Globus pallidus (tissue), 1 donor: Measurements from ENCODE around the gene ZNF710.
"Not testable (repeated sequence)": the region's sequence is repeated elsewhere in the genome, so short reads cannot be mapped to it uniquely, and the experiment has no call there.

Experiments
- DNase-seq: peaks from one replicate; pipeline ENCODE4 v3.0.0-alpha.2; 2015; ENCODE audit warnings: low spot score

ZNF710 gene

DNA sequence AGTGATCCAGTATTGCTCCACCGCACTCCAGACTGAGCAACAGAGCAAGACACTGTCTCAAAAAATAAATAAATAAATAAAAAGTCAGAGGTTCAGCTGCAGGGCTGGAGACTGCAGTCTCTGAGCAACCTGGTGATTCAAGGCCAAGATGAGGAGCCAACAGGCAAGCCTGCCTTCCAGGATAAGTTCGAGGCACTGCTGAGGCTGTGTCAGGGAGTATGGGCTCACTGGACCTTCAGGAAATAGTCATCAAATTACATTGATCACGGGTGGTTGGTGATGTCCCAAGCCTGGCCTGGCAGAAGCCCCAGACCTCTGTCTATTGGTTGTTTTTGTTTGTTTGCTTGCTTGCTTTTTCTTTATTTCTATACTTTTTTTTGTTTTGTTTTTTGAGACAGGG is 59.7 kb downstream of the ZNF710 start:
- DNase-seq = no peak

DNA sequence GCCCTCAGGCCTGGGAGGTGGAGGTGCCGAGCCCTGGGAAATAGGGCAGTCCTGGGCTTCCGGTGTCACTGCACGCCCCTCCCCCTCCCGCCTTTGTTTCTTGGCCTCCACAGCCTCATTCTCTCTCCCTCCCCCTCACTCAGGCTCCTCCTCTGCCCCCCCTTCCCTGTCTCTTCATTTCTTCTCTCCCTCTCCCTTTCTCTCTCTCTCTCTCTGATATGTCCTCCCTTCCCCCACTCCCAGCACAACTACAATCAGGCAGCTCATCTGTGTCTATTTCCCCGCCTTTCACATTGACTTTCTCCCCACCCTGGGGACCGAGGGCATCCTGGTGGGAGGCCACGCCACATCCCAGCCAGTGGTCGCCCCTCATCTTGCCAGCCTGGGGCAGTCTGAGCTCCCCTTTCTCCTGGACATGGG is 60.9 kb downstream of the ZNF710 start:
- peak; percentile 54 for DNase-seq

DNA sequence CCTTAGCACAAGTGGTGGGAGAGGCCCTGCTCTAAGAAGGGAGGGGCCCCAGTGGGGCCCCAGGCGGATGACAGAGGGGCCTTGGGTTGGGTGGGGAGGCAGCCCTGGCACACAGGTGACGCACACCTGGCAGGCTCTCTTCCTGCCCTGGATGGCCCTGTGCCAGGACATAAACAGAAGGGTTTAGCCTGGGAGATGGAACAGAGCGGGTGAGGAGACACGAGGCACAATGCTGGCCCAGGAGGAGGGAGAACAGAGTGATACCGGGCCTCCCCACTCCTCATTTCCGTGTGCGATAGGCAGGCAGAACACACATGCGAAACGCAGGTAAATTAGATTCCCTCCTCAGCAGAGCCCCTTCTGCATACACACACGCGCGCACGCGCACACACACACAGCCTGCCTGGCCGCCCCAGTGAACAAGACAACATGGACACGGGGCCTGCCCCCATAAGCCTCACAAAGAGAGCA is 61.4 kb downstream of the ZNF710 start:
- DNase-seq = no peak

DNA sequence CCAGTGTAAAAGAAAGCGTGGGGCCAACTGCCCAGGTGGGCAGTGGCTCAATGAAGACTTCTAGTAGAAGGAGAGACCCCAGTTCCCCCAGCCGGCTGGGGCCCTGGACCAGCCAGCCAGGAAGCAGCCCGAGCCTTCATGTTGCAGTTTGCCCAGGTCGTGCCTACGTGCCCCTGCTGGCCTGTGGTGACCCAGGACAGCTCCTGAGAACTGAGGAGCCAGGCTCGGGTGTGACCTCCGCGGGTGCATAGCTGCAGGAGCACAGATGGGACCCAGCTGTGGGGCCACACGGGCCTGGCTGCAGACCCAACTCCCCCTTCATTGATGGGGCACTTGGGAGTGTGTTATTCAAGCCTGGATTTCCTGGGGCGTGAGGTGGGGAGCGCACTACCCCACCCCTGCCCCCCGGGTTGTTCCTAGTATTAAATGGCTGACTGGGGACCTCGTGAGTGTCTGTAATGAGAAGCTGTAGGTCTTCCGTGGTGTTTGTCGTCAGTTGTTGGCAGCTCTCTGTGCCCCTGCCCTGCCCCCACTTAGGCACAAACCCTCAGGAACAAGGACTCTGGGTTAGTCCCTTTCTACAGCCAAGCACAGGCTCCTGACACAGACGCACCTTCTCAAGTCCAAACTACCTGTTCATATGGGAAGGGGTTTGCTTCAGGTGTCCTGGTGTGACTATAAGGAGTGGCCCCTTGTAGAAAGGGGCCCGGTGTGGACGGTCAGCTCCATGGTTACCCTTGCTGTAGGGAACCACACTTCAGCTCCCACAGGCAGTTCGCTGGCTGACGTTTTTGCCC is 62.0 kb downstream of the ZNF710 start:
- no peak for DNase-seq

DNA sequence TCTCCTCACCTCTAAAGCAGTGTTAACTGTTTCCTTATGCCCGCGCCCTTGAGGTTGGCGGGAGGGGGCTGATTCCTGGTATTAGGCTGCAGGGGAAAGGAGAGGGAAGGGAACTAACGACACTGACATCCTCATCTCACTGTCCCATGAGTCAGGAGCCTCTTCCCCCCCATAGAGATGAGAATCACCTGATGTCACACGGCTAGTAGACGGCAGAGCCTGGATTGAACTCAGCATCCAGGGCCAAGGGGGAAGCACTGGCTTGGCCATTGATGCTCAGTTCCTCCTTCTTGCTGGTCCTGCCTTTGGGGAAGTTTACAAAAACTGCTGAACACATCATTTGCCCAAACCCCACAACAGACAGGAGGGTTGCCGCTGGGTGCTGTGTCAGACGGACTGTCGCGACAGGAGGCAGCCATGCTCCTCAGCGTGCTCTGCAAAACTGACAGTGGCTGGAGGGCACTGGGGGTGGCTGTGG is 62.7 kb downstream of the ZNF710 start:
- peak; percentile 69 for DNase-seq

DNA sequence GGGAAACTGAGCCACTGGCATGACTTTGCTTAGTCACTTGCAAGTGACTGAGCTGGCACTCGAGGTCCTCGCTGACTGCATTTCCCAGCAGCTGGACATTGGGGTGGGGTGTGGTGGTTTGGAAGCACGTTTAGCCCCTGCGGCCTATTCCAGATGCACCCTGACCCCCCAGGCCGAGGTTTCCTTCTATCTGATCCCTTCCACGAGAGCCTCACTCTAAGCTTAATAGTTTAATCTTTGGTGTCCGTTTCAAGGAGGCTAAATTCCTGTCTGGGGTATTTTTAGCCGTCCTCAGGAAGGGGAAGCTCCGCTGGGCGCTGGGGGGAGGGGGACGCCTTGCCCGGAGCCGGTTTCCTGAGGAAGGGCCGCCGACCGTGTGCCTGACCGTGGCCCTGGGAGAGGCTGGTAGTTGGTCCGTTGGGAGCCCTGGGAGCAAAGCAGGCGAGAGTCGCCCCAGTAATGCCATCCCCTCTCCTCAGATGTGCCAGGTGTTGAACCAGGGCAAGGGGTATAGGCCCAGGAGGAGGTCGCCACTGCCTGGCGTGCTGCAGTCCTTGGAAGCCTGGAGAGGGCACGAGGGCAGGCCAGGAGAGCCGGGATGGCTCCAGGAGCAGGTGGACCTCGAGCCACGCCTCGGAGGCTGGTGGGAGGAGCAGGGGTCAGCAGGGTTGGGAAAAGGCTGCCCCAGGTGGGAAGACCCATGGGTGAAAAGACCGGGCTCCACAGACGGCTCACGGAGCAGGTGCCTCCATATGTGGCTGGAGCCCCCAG is 64.0 kb downstream of the ZNF710 start:
- no peak for DNase-seq

DNA sequence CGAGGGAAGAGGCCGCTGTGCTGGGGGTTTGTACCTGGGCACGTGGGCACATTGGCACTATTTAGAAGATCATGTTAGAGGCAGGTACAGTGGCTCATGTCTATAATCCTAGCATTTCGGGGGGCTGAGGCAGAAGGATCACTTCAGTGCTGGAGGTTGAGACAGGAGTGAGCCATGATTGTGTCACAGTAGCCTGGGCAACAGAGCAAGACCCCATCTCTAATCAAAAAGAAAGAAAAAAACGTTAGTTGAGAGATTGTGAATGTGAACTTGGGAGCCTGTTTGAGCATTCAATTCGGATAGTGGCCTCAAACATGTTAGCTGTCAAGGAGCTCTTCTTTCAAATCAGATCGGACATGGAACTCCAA is 64.5 kb downstream of the ZNF710 start:
- DNase-seq = no peak

DNA sequence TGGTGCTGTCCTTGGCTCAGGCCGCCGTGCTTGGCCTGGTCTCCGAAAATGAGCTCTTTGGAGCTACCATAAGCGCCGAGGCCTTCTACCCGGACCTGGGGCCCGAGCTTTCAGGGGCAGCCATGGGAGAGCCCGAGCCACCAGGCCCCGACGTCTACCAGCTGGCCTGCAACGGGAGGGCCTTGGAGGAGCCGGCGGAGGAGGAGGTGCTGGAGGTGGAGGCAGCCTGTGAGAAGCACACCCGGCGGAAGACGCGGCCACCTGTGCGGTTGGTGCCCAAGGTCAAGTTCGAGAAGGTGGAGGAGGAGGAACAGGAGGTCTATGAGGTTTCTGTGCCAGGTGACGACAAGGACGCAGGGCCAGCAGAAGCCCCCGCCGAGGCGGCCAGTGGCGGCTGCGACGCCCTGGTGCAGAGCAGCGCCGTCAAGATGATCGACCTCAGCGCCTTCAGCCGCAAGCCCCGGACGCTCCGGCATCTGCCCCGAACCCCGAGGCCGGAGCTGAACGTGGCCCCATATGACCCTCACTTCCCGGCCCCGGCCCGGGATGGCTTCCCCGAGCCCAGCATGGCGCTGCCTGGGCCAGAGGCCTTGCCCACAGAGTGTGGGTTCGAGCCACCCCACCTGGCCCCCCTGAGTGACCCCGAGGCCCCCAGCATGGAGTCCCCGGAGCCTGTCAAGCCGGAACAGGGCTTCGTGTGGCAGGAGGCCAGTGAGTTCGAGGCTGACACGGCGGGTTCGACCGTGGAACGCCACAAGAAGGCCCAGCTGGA is 66.2 kb downstream of the ZNF710 start:
- no peak for DNase-seq

DNA sequence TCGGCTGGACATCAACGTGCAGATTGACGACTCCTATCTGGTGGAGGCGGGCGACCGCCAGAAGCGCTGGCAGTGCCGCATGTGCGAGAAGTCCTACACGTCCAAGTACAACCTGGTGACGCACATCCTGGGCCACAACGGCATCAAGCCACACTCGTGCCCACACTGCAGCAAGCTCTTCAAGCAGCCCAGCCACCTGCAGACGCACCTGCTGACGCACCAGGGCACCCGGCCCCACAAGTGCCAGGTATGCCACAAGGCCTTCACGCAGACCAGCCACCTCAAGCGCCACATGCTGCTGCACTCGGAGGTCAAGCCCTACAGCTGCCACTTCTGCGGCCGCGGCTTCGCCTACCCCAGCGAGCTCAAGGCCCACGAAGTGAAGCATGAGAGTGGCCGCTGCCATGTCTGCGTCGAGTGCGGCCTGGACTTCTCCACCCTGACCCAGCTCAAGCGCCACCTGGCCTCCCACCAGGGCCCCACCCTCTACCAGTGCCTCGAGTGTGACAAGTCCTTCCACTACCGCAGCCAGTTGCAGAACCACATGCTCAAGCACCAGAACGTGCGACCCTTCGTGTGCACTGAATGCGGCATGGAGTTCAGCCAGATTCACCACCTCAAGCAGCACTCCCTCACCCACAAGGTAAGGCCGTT is 67.0 kb downstream of the ZNF710 start:
- no peak for DNase-seq

DNA sequence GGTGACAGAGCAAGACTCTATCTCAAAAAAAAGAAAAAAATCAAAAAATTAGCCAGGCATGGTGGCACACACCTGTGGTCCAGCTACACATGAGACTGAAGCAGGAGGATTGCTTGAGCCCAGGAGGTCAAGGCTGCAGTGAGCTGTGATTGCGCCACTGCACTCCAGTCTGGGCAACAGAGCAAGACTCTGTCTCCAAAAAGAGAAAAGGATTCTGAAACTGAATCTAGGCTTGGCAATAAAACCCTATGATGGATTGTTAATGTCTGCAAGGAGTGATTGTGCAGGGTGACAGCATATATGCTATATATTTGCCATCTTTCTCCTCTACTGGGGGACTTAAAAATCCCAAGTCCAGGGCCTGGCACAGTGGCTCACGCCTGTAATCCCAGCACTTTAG is 69.5 kb downstream of the ZNF710 start:
- not testable (repeated sequence) for DNase-seq

DNA sequence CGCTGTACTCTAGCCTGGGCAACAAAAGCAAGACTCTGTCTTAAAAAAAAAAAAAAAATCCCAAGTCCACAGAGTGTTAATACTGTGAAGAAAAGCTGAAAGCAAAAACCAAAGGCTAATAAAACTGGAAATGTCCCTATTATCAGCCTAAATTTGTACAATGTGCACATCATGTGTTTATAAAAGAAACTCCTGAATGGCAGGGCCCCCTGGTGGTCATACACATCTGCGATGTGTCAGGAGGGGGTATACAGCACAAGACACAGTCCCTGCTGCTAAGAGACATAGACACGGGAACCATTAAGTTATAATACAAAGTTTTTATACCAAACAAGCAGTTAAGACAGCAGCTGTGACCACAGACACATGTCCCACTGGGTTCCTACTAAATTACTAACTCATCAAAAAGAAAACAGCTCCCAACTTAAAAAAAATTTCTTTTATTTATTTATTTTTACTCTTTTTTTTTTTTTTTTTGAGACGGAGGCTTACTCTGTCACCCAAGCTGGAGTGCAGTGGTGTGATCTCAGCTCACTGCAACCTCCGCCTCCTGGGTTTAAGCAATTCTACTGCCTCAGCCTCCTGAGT is 70.2 kb downstream of the ZNF710 start:
- peak; percentile 81 for DNase-seq

DNA sequence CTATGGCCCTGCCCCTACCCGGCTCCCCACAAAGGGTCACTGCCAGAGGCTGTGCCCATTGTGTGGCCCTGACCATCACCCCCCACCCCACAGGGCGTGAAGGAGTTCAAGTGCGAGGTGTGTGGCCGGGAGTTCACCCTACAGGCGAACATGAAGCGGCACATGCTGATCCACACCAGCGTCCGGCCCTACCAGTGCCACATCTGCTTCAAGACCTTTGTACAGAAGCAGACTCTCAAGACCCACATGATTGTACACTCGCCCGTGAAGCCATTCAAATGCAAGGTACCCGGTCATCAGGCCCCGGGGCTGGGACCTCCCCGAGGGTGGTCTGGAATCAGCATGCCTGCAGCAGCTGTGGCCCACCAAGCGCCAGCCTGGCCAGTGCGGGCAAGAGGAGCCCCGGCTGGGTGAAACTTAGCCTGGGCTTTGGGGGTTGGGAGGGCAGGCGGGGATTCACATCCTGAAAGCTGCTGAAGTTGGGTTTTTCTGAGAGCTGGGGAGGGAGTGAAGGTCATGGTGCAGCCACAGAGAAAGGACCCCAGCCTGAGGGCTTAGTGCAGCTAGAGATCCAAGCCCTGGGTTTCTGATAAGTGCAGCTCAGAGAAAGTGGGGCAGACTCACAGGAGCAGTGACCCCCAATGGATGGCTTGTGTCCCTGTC is 72.0 kb downstream of the ZNF710 start:
- DNase-seq = no peak

DNA sequence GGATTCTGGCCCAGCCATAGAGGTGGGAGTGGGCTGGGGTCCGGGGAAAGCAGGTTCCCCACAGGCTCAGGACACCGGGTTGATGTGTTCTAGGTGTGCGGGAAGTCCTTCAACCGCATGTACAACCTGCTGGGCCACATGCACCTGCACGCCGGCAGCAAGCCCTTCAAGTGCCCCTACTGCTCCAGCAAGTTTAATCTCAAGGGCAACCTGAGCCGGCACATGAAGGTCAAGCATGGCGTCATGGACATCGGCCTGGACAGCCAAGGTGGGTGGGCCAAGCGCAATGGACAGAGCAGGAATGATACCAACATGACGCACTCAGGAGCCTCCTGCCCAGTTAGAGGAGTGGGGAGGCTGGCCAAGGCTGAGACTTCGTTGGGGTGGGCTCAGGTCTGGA is 72.9 kb downstream of the ZNF710 start:
- no peak for DNase-seq

DNA sequence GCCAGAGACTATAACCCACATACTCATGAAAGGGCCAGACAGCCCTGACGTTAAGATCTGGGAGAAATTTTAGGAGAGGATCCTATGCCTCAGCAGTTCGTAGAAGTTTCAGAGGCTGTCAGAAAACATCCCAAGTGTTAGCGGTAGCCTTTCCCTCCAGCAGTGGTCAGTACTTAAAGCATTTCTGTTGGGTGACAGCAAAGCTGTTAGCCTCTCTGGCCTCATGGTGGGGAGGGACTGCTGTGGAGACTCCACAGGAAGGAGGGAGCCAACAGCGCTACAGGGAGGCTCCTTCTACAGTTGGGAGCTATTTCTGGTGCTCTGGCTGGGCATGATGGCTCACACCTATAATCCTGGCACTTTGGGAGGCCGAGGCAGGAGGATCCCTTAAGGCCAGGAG is 73.8 kb downstream of the ZNF710 start:
- no peak for DNase-seq

DNA sequence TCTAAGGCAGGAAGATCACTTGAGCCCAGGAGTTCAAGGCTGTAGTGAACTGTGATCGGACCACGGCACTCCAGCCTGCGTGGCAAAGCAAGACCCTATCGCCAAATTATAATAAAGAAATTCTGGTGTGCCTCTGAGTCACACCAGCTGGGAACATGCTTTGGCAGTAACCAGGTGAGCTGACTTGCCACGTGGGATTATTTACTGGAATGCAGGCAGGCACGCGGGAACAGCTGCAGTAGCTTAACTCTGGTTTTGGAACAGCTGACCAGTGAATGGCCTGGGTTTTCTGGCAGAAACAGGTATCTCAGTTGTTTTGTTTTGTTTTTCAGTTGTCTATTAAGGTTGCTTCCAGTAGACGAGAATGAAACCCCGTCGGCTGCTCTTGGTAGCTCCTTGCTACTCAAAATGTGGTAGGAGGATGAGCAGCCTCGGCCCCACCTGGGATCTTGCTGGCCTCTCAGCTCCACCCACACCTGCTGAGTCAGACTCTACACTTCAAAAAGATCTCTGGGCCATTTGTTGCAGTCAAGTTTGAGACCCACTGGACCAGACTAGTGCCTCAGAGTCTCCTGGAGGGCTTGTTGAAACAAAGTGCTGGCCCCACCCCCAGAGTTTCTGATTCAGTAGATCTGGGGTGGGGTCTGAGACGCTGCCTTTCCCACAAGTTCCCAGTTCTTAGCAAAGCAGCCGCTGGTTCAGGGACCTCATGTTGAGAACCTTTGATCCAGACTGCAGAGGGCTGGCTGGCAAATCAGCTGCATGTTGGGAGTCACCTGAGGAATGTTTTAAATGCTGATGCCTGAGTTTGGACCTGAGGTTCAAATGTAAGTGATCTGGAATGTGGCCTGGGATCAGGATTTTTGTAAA is 74.5 kb downstream of the ZNF710 start:
- DNase-seq = no peak

DNA sequence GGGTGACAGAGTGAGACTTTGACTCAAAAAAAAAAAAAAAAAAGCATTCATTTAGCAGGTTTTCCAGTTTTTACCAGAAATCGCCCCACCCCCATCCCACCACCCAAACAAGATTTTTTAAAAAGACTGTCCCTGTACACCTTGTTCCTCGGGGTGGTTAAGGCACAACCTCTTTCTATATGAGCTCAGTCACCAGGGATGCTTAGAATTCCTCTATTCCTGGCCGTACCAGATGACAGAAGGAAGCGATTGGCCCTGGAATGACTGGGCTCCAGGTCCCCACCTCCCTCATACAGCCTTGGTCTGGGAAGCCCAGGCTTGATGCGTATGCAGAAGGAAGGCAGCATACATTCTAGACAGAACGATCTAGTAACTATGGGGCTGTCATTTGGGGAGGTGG is 75.6 kb downstream of the ZNF710 start:
- no peak for DNase-seq

DNA sequence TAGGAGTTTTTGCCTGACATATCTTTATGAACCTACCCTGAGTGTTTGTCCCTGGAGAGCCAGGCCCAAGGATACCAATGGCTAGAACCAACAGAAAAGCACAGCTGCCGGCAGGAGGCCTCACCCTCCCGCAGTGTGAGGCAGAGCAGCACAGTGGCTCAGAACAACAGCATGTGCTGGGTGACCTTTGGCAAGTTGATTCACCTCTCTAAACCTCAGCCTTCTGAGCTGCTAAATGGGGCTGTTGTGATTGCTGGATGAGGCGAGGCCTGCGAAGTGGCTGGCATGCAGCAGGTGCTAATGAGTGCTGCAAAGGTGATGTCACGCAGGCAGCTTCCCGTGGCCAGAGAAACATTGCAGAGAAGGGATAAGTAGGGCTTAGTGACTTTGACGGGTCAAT is 77.8 kb downstream of the ZNF710 start:
- no peak for DNase-seq

DNA sequence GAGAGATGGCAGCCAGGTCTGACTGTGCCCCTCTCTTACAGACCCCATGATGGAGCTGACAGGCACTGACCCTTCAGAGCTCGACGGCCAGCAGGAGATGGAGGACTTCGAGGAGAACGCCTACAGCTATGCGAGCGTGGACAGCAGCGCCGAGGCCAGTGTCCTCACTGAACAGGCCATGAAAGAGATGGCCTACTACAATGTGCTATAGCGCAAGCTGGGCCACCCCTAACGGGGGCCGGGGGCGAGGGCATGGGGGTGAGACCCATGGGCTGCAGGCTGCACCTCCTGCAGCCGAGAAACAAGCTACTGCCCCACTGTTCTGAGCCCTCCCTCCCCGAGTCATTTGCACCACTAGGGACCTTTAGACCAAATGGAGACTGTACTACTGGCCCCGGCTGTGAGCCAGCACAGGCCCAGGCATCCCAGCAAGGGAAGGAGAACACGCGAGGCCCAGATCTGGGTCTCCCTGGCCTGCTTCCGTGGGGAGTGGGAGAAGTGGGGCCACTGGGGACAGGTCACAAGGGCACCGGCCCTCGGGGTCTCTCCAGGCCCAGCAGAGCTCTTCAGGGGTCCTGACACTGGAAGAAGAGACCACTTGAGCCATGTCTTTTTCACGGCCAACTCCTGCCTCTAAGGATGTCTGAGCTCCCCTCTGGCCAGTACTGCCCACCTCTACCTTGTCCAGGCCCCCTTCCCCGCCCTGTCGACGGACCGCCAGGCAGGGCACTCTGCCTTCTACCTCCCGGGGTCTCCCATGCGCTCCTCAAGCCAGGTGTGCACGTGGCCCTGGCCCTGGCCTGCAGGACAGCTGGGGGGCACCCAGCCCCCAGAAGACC is 78.7 kb downstream of the ZNF710 start:
- no peak for DNase-seq

DNA sequence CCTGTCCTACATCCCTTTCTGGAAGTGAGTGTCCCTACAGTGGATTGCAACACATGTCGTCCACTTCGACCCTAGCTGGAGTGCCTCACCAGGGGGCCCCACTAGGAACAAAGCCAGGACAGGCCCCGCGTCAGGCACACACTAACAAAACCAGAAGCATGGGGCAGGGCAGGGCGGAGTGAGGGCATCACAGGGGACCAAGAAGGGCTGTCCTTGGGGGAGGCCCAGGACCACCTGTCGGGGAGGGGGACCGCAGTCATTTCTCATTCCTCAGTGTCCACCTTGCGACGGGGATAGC is 79.3 kb downstream of the ZNF710 start:
- DNase-seq = no peak
